OCI-M2 (cell line): ENCODE measurements around the gene UPK3A.
"Not testable (repeated sequence)": the region's sequence is repeated elsewhere in the genome, so short reads cannot be mapped to it uniquely, and the experiment has no call there.

Experiments used
- DNase-seq: peaks from one replicate; lab custom pipeline; 2025; ENCODE audit not compliant: unreplicated experiment; lab: John Stamatoyannopoulos, UW

The UPK3A gene

DNA sequence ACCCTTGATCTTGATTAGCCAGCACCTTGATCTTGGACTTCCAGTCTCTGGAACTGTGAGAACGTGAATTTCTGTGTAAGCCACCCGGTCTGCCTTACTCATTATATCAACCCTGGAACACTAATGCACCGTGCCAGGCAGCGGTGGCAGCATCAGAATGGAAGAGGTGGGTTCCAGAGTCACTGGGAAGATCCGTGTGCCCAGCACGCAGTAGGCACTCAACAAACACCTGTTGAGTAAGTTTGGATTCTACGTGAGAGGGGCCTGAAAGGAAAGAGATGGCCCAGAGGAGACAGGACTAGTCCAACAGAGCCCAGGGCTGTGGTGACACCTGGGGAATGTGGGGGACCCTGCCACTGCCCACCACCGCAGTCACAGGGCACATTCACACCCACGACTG, 6.6 kb upstream of the UPK3A start:
- DNase-seq: no peak

- no peak for DNase-seq
Observed at GRCh38 chr22:45280587-45280980, 4.2 kb upstream of the UPK3A start.

GRCh38 chr22:45281010-45281409, 3.7 kb upstream of the UPK3A start:
- no peak for DNase-seq

DNA sequence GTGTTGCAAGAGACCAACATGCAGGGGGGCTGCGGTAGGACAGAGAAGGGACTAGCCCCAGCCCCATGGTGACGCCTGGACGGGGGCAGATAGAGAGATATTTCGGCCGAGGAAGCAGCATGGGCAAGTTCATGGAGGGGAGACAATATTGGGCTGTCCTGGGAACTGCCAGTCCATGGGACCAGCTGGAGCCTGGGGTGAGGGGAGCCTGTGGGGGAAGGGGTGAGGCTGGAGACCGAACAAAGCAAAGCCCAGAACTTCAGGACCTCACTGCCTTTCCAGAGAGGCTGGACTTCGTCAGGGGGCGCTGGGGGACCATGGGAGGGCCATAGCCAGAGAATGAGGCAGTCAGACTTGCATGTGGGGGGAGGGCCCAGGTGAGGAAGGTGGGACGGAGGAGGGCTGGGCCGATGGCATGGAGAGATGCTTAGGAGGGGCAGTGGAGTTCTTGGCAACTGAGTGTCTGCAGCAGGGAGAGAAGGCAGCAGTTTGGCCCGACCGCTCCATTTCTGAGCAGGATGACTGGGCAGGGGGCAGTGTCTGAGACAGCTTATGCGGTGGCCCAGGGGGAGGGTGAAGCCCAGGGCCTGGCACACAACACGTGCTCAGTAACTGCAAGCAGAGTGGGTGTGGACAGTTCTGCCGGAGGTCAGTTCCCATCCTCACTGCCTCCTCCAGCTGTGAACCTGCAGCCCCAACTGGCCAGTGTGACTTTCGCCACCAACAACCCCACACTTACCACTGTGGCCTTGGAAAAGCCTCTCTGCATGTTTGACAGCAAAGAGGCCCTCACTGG, 712 bp downstream of the UPK3A start:
- DNase-seq: no peak

DNA sequence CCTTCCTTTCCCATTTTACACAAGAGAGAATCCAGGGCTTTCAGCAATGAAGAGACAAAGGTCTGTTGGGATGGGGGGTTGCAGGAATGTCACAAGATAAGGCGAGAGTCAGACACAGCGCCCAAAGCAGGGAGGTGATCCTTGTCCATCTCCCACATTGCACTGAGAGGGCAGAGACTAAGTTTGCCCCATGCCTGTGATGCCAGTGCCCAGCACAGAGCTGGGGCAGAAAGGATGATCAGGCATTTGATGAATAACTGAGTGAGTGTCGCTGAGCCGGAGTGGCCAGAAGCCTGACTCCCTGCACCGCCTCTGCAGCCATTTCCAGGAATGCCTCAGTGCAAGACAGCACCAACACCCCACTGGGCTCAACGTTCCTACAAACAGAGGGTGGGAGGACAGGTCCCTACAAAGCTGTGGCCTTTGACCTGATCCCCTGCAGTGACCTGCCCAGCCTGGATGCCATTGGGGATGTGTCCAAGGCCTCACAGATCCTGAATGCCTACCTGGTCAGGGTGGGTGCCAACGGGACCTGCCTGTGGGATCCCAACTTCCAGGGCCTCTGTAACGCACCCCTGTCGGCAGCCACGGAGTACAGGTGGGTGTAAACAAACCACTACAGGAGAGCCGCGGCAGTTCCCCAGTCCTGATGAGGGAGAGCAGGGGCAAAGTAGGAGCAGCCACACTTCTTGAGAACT, 2.3 kb downstream of the UPK3A start:
- no peak for DNase-seq

- DNase-seq: no peak
Observed at GRCh38 chr22:45290410-45290936, 5.7 kb downstream of the UPK3A start.

GRCh38 chr22:45291061-45291930, 6.5 kb downstream of the UPK3A start:
- DNase-seq: no peak

GRCh38 chr22:45291931-45292290, 7.2 kb downstream of the UPK3A start:
- DNase-seq: no peak

GRCh38 chr22:45292731-45293442, 8.1 kb downstream of the UPK3A start:
- DNase-seq: no peak

GRCh38 chr22:45294030-45294429, 9.3 kb downstream of the UPK3A start:
- DNase-seq: no peak

GRCh38 chr22:45295004-45295403, 10.3 kb downstream of the UPK3A start:
- DNase-seq: not testable (repeated sequence)

GRCh38 chr22:45295492-45295891, 10.7 kb downstream of the UPK3A start:
- no peak for DNase-seq

GRCh38 chr22:45296628-45297297, 12.0 kb downstream of the UPK3A start:
- no peak for DNase-seq

GRCh38 chr22:45298934-45299505, 14.3 kb downstream of the UPK3A start:
- DNase-seq: no peak

DNA sequence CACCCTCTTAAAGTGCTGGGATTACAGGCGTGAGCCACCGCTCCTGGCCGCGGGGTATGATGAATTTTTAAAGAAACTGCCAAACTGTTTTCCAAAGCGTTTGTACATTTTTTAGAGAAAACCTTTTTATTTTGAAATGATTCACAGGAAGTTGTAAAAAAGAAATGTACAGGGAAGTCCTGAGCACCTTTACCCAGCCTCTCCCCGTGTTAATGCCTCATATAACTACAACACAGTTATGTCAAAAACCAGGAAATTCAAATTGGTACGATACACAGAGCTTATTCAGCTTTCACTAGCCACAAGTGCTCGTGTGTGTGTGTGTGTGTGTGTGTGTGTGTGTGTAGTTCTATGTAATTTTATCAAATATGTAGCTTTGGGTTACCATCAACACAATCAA, 18.0 kb downstream of the UPK3A start:
- DNase-seq: no peak

- DNase-seq: no peak
Observed at GRCh38 chr22:45303181-45303580, 18.4 kb downstream of the UPK3A start.

DNA sequence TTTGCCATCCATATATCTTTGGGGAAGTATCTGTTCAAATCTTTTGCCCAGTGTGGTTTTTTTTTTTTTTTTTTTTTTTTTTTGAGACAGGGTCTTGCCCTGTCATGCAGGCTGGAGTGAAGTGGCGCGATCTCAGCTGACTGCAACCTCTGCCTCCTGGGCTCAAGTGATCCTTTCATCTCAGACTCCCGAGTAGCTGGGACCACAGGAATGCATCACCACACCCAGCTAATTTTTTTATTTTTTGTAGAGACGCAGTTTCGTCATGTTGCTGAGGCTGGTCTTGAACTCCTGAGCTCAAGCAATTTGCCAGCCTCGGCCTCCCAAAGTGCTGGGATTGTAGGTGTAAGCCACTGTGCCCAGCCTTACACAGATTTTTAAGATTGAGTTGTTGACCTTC, 20.2 kb downstream of the UPK3A start:
- DNase-seq: no peak

GRCh38 chr22:45305456-45306075, 20.8 kb downstream of the UPK3A start:
- no peak for DNase-seq

DNA sequence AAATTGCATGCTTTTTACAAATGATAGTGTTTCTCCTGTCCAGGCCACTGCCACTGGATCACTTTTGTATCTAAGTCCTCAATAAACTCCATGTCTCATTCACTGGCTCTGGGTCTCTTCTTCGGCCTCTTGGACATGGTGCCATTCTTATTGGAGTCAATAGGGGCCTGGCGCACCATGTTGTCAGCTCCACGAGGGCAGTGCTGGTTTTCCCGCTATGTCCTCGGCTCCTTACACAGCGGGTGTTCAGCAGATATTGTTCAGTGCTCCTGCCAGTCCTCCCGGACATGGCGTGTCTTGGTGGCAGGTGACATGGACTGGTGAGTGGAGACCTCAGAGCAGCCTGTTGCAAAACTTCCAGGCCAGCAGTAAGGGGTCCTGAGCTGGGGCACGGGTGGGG, 21.4 kb downstream of the UPK3A start:
- DNase-seq: no peak
